HEK293T (cell line): ENCODE results near the gene SLC25A22.

Source experiments
- CTCF ChIA-PET: fragments of 350-600 bp; formaldehyde crosslinking; extraction: SDS; loops from one replicate; lab custom pipeline; 2021; ENCODE audit warnings: antibody characterized with exemption, inconsistent platforms; lab: Yijun Ruan, JAX
- POLR2A ChIA-PET: fragments of 350-600 bp; formaldehyde crosslinking; extraction: SDS; loops from one replicate; lab custom pipeline; 2020; ENCODE audit warnings: antibody characterized with exemption, inconsistent platforms; lab: Yijun Ruan, JAX
- DNase-seq: peaks from one replicate; pipeline ENCODE4 v3.0.0; 2012; ENCODE audit warnings: mixed read lengths; ENCODE audit errors: extremely low spot score
- ARNT ChIP-seq: fragments of 450-650 bp; IDR thresholded peaks from 2 replicates; pipeline ENCODE4 v1.6.1; 2017; ENCODE audit warnings: mild to moderate bottlenecking
- BHLHE40 ChIP-seq: fragments of 450-650 bp; IDR thresholded peaks from 2 replicates; pipeline ENCODE4 v1.6.1; 2016; ENCODE audit warnings: mild to moderate bottlenecking, moderate library complexity, borderline replicate concordance
- CTBP1 ChIP-seq: fragments of 450-650 bp; IDR thresholded peaks from 2 replicates; pipeline ENCODE4 v1.6.1; 2016; ENCODE audit warnings: borderline replicate concordance
- ELF4 ChIP-seq: fragments of 450-650 bp; IDR thresholded peaks from 2 replicates; pipeline ENCODE4 v1.6.1; 2017; ENCODE audit warnings: antibody characterized with exemption
- FOXA1 ChIP-seq: fragments of 450-650 bp; IDR thresholded peaks from 2 replicates; pipeline ENCODE4 v1.6.1; 2016; ENCODE audit warnings: mild to moderate bottlenecking
- FOXK2 ChIP-seq: fragments of 450-650 bp; IDR thresholded peaks from 2 replicates; pipeline ENCODE4 v1.6.1; 2016; ENCODE audit warnings: mild to moderate bottlenecking
- FOXM1 ChIP-seq: fragments of 450-650 bp; IDR thresholded peaks from 2 replicates; pipeline ENCODE4 v1.6.1; 2017; ENCODE audit warnings: mild to moderate bottlenecking, borderline replicate concordance
- HDGF ChIP-seq: fragments of 450-650 bp; IDR thresholded peaks from 2 replicates; pipeline ENCODE4 v1.6.1; 2017; ENCODE audit warnings: antibody characterized with exemption, borderline replicate concordance
- L3MBTL2 ChIP-seq: fragments of 450-650 bp; conservative IDR thresholded peaks from 2 replicates; pipeline ENCODE4 v1.6.1; 2016; ENCODE audit warnings: mild to moderate bottlenecking
- LEF1 ChIP-seq: fragments of 450-650 bp; IDR thresholded peaks from 2 replicates; pipeline ENCODE4 v1.6.1; 2017; ENCODE audit warnings: mild to moderate bottlenecking, borderline replicate concordance
- NFRKB ChIP-seq: fragments of 450-650 bp; IDR thresholded peaks from 2 replicates; pipeline ENCODE4 v1.6.1; 2016; ENCODE audit warnings: mild to moderate bottlenecking, moderate library complexity
- SP1 ChIP-seq: fragments of 450-650 bp; IDR thresholded peaks from 2 replicates; pipeline ENCODE4 v1.6.1; 2017
- SUZ12 ChIP-seq: fragments of 450-650 bp; IDR thresholded peaks from 2 replicates; pipeline ENCODE4 v1.6.1; 2016; ENCODE audit warnings: mild to moderate bottlenecking
- TARDBP ChIP-seq: fragments of 450-650 bp; IDR thresholded peaks from 2 replicates; pipeline ENCODE4 v1.6.1; 2016
- ZNF384 ChIP-seq: fragments of 450-650 bp; IDR thresholded peaks from 2 replicates; pipeline ENCODE4 v1.6.1; 2016
- TF ChIP-seq, protein P1 (sequence below): fragments of 450-650 bp; IDR thresholded peaks from 2 replicates; pipeline ENCODE4 v1.6.1; 2016

Gene SLC25A22

DNA sequence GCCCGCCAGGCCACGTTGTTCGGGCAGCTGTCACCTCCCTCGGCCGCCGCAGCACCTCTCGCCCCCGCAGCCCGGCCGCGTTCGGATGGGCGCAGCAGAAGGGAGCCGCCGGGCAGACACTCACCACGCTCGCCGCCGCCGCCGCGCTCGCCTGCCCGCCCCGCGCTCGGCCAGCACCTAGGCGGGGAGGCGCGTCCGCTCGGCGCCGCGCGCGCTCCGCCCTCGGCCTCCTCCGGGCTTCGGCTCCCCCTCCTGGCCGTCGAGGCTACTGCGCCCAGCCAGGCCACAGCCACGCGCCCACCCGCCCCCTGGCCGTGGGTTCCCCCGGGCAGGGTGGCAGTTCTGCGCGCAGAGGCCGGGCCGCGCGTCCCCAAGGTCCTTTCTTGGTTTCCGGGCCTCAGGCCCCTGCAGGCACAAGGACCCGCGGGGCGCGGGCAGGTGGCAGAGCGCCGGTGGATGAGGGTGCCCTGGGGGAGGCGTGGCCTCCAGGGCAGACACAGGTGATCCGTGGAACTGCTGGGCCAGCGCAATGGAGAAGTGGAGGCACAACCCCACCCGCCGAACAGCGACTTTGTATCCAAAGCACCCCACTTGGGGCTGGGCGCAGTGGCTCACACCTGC is at the start of gene SLC25A22:
SLC25A22 (minus strand) TSS at position 189 of the 621 bp plus-strand sequence. CDS start 3,275 bp downstream, outside the sequence.
- CTCF ChIA-PET: no interaction called here
- DNase-seq: peak; percentile 91
- POLR2A ChIA-PET: interaction anchor here (2.3 kb wide), 1 partner anchor 21 kb away, joined by 15 read pairs; the partner anchor contains the start of gene PNPLA2
- TF ChIP-seq ELF4 (no peak), ARNT (0 out of 2 replicates have a peak, but pooled peaks have one; percentile 13), SP1 (no peak), L3MBTL2 (no peak)

DNA sequence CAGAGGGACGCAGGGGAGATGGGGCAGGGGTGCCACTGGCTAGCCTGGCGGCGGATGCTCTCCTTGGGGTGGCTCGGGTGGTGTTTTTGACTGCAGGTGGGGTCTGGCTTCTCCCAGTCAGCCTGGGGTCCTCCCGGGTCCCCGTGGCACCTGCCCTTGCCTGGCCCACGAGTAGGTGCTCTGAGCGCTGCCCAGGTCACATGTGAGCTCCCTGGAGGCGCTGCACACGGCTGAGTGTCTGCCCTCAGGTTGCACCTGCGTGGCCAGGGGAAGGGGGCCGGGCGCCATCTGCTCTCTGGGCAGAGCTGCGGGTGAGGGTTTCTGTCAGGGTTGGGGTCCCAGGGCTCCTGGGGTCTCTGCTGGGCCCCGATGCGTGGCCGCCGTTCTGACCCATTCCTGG is 49.8 kb upstream of the SLC25A22 start:
- no peak for DNase-seq
- ChIA-PET POLR2A (no interaction called here), CTCF (interaction anchor here (1.0 kb wide), 1 partner anchor 10 kb away, joined by 4 read pairs; no protein-coding TSS in a partner anchor)
- no peak for TF ChIP-seq NFRKB
- TF ChIP-seq TARDBP: no peak
- TF ChIP-seq SUZ12: no peak
- no peak for TF ChIP-seq L3MBTL2
- TF ChIP-seq FOXA1: no peak
- no peak for TF ChIP-seq LEF1

DNA sequence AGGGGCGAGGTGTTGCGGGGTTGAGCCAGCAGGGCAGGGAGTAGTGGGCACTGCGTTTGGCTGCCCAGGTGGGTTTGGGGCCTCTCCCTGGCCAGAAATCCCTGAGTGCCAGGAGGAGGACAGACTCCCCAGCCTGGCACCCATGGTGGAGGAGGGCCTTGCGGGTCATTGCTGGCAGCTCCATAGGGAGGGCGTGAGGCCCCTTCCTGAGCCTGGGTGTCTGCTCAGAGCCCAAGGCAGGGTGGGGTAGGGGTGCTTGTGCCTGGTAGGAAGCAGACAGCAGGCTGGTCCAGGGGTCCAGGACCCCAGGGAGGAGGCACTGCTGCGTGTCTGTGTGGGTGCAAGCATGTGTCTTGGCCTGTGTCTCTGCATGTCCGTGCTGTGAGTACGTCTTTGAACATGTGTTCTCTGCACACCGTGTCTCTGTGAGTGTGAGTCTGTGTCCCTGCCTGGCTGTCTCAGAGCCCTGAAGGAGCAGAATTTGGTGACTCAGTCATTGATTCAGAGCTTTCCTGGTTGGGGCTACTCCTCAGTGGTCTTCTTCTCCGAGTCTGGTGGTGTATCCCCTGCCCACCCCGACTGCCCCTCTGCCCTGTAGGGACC is 48.5 kb upstream of the SLC25A22 start:
- CTCF ChIA-PET: interaction anchor here (1.1 kb wide), 1 partner anchor 204 kb away, joined by 4 read pairs; no protein-coding TSS in a partner anchor
- no peak for TF ChIP-seq ZNF384
- no peak for TF ChIP-seq ARNT
- TF ChIP-seq, protein P1, sequence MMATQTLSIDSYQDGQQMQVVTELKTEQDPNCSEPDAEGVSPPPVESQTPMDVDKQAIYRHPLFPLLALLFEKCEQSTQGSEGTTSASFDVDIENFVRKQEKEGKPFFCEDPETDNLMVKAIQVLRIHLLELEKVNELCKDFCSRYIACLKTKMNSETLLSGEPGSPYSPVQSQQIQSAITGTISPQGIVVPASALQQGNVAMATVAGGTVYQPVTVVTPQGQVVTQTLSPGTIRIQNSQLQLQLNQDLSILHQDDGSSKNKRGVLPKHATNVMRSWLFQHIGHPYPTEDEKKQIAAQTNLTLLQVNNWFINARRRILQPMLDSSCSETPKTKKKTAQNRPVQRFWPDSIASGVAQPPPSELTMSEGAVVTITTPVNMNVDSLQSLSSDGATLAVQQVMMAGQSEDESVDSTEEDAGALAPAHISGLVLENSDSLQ: no peak
- no peak for TF ChIP-seq FOXA1
- TF ChIP-seq FOXM1: no peak
- no peak for TF ChIP-seq SP1
- no peak for TF ChIP-seq BHLHE40
- no peak for TF ChIP-seq L3MBTL2
- no peak for TF ChIP-seq HDGF
- TF ChIP-seq TARDBP: no peak
- TF ChIP-seq SUZ12: no peak
- TF ChIP-seq ELF4: no peak
- TF ChIP-seq LEF1: no peak
- no peak for TF ChIP-seq CTBP1
- TF ChIP-seq NFRKB: no peak
- DNase-seq: no peak
- POLR2A ChIA-PET: interaction anchor here (1.5 to 1.7 kb wide), 2 partner anchors 12 to 14 kb away, joined by 3 to 5 read pairs; partner anchors contain the start of gene CD151

DNA sequence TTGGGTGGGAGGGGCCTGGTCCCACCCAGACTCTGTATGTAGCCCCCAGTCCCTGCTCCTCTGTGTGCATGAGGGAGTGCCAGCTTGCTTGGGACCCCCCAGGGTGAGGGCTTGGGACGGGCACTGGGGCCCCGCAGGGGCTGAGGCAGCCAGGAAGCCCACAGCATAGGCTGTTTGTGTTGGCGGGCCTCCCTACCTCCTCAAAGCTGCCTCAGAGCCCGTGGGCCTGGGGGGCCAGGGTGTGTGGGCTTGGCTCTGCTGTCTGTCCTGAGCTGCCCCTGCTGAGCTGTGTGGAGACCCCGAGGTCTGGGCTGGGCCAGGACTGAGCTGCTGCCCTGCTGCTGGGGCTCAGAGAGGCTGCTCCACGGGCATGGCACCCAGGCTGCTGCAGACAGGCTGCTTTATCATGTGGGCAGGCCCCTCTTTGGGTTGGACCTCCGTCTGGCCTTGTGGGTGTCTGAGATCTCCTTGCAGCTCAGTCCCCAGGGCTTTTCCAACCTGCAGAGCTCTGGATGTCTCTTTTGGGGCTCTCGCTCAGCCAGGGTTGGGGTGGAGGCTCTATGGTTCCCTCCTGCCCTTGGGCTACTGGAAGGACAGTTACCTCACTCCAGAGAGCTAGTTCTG is 47.9 kb upstream of the SLC25A22 start:
- no peak for DNase-seq
- ChIA-PET POLR2A (interaction anchor here (1.5 to 1.7 kb wide), 2 partner anchors 12 to 14 kb away, joined by 3 to 5 read pairs; partner anchors contain the start of gene CD151), CTCF (interaction anchor here (1.1 kb wide), 1 partner anchor 205 kb away, joined by 4 read pairs; no protein-coding TSS in a partner anchor)
- no peak for TF ChIP-seq NFRKB
- TF ChIP-seq SUZ12: no peak
- TF ChIP-seq FOXK2: no peak
- TF ChIP-seq CTBP1: no peak
- TF ChIP-seq, protein P1: no peak
- TF ChIP-seq BHLHE40: no peak
- TF ChIP-seq L3MBTL2: no peak
- no peak for TF ChIP-seq LEF1

DNA sequence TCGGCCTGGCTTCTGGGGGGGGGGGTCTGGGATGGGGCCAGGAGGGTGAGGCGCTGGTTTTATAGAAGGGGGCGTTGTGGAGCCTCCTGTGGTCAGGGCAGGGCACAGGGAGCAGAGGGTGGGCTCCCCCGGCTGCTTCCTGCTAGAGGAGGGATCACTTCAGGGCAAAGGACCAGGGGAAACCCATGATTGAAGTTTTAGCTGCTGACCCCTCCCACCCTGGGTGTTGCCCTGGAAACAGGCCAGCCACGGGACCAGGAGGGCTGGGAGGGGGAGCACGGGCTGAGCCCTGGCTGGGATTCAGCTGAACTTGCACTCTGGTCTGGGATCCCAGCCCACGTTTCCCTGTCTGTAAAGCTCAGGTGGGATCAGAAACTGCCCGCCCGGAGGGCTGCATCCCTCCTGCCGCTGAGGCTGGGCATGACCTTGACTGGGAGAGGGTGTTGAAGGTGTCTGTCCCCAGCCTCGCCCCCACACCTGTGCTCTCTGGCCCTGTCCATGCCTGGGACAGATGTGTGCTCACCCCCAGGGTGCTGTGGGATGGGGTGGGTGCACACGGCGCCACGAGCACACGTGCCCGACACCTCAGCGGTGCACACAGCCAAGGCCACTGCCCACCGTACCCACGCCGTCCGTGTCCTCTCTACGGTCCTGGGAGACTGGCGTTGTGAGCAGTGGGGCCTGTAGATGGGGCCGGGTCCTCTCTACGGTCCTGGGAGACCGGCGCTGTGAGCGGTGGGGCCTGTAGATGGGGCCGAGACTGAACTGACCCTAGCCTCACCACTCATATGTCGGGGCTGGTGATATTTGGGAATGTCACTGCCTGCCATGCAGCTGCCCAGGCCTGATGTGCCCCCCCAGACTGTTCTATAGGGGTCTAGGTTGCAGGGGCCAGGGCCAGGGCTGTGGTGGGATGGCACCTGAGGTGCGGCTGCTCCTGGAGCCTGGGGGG is 46.9 kb upstream of the SLC25A22 start:
- CTCF ChIA-PET: no interaction called here
- POLR2A ChIA-PET: interaction anchor here (1.4 to 5.4 kb wide), 2 partner anchors 14 to 26 kb away, joined by 6 to 63 read pairs; partner anchors contain the start of genes CD151 and CRACR2B
- no peak for TF ChIP-seq L3MBTL2
- TF ChIP-seq TARDBP: no peak
- peak; percentile 51 for DNase-seq
